Karpas-422 (cell line): ENCODE measurements around the gene TRIO. TPM values are rescaled to one million over a fixed set of nuclear protein-coding genes. Genes with fewer than 3 reads are reported as not detected.

Experiments used
- DNase-seq: peaks from one replicate; pipeline ENCODE4 v3.0.0-alpha.2; 2015
- H2AFZ ChIP-seq: fragments of 200-600 bp; sonication (generic); 2 replicates; pipeline ENCODE4 v1.6.1; 2014; ENCODE audit warnings: antibody characterized with exemption, low read length, mixed read lengths
- H3K27ac ChIP-seq: fragments of 200-600 bp; sonication (generic); 2 replicates; pipeline ENCODE4 v1.5.1; 2014; ENCODE audit warnings: mild to moderate bottlenecking, low read length, moderate library complexity
- H3K27me3 ChIP-seq: fragments of 200-600 bp; sonication (generic); 2 replicates; pipeline ENCODE4 v1.6.1; 2014; ENCODE audit warnings: low read length, mixed read lengths
- H3K36me3 ChIP-seq: fragments of 200-600 bp; sonication (generic); 2 replicates; pipeline ENCODE4 v1.6.1; 2014; ENCODE audit warnings: low read length, mixed read lengths; ENCODE audit not compliant: insufficient read depth
- H3K4me1 ChIP-seq: fragments of 200-600 bp; sonication (generic); 2 replicates; pipeline ENCODE4 v1.6.1; 2014; ENCODE audit warnings: mild to moderate bottlenecking, low read length, mixed read lengths
- H3K4me2 ChIP-seq: fragments of 200-600 bp; sonication (generic); 2 replicates; pipeline ENCODE4 v1.6.1; 2014; ENCODE audit warnings: low read length, low read depth, mild to moderate bottlenecking; ENCODE audit not compliant: poor library complexity, severe bottlenecking
- H3K4me3 ChIP-seq: fragments of 200-600 bp; sonication (generic); 2 replicates; pipeline ENCODE4 v1.5.1; 2014; ENCODE audit warnings: mild to moderate bottlenecking, antibody characterized with exemption, low read length, mixed read lengths
- H3K79me2 ChIP-seq: fragments of 200-600 bp; sonication (generic); 2 replicates; pipeline ENCODE4 v1.6.1; 2014; ENCODE audit warnings: mild to moderate bottlenecking, low read length, mixed read lengths
- H3K9ac ChIP-seq: fragments of 200-600 bp; sonication (generic); 2 replicates; pipeline ENCODE4 v1.6.0; 2014; ENCODE audit warnings: low read length
- H3K9me2 ChIP-seq: fragments of 200-600 bp; sonication (generic), shearing (Covaris generic); replicated peaks from 2 replicates; pipeline ENCODE4 v1.6.0; 2014; ENCODE audit warnings: mild to moderate bottlenecking, low read length, moderate library complexity; ENCODE audit not compliant: insufficient read depth
- H3K9me3 ChIP-seq: fragments of 300-700, 200-600 bp; sonication (generic); 2 replicates; pipeline ENCODE4 v1.6.1; 2014; ENCODE audit warnings: low read length, mixed read lengths
- H4K20me1 ChIP-seq: fragments of 200-600 bp; sonication (generic); 2 replicates; pipeline ENCODE4 v1.6.1; 2014; ENCODE audit warnings: mild to moderate bottlenecking, antibody characterized with exemption, low read length, low read depth; ENCODE audit not compliant: insufficient read depth
- total RNA-seq: library from RNA; depleted of rRNA; stranded (reverse); fragments of >200 nt; shearing (Covaris generic); gene quantifications from 2 replicates; pipeline ENCODE4 v1.2.3, GENCODE V29; 2014; ENCODE audit warnings: low replicate concordance

The TRIO gene
- total RNA-seq, 1 experiment from 2014 or later: 0.04 TPM

- Histone ChIP-seq H3K27ac (no peak overlapping the region), H3K9ac (no peak overlapping the region)
Observed at GRCh38 chr5:14223372-14223771, 80.2 kb downstream of the TRIO start.

GRCh38 chr5:14225173-14225834, 82.2 kb downstream of the TRIO start:
- no peak overlapping the region for H3K27ac ChIP-seq
- DNase-seq: no peak
- no peaks in the 10 kb centered on the region for H4K20me1 ChIP-seq
- H3K9me2 ChIP-seq: no peaks in the 10 kb centered on the region
- no peaks in the 10 kb centered on the region for H3K9me3 ChIP-seq
- no peak overlapping the region for H2AFZ ChIP-seq
- no peaks in the 10 kb centered on the region for H3K27me3 ChIP-seq
- H3K4me2 ChIP-seq: no peak overlapping the region
- H3K4me1 ChIP-seq: no peaks in the 10 kb centered on the region
- H3K9ac ChIP-seq: no peak overlapping the region
- H3K79me2 ChIP-seq: no peaks in the 10 kb centered on the region
- no peak overlapping the region for H3K4me3 ChIP-seq
- H3K36me3 ChIP-seq: no peaks in the 10 kb centered on the region

More at GRCh38 chr5:14223372-14223771, 80.2 kb downstream of the TRIO start:
- no peak overlapping the region for H3K4me2 ChIP-seq
- H3K36me3 ChIP-seq: no peaks in the 10 kb centered on the region
- no peaks in the 10 kb centered on the region for H3K9me3 ChIP-seq
- H3K4me3 ChIP-seq: no peak overlapping the region
- H2AFZ ChIP-seq: no peak overlapping the region
- H3K9me2 ChIP-seq: no peaks in the 10 kb centered on the region
- H3K4me1 ChIP-seq: no peaks in the 10 kb centered on the region
- no peaks in the 10 kb centered on the region for H4K20me1 ChIP-seq
- H3K79me2 ChIP-seq: no peaks in the 10 kb centered on the region
- H3K27me3 ChIP-seq: no peaks in the 10 kb centered on the region
- no peak for DNase-seq

GRCh38 chr5:14226149-14226548, 83.0 kb downstream of the TRIO start:
- Histone ChIP-seq H3K79me2 (no peaks in the 10 kb centered on the region), H3K27me3 (no peaks in the 10 kb centered on the region), H3K4me2 (no peak overlapping the region)

GRCh38 chr5:14226554-14226953, 83.4 kb downstream of the TRIO start:
- no peak for DNase-seq
- H3K36me3 ChIP-seq: no peaks in the 10 kb centered on the region
- H3K4me2 ChIP-seq: no peak overlapping the region
- H3K27ac ChIP-seq: no peak overlapping the region
- no peaks in the 10 kb centered on the region for H3K27me3 ChIP-seq
- H2AFZ ChIP-seq: no peak overlapping the region
- H3K9me2 ChIP-seq: no peaks in the 10 kb centered on the region
- H3K4me3 ChIP-seq: no peak overlapping the region
- H3K9me3 ChIP-seq: no peaks in the 10 kb centered on the region
- no peak overlapping the region for H3K9ac ChIP-seq
- H3K79me2 ChIP-seq: no peaks in the 10 kb centered on the region
- no peaks in the 10 kb centered on the region for H4K20me1 ChIP-seq
- no peaks in the 10 kb centered on the region for H3K4me1 ChIP-seq

More at GRCh38 chr5:14226149-14226548, 83.0 kb downstream of the TRIO start:
- H3K4me3 ChIP-seq: no peak overlapping the region
- H3K9ac ChIP-seq: no peak overlapping the region
- H4K20me1 ChIP-seq: no peaks in the 10 kb centered on the region
- no peak for DNase-seq
- H3K36me3 ChIP-seq: no peaks in the 10 kb centered on the region
- no peak overlapping the region for H2AFZ ChIP-seq
- H3K27ac ChIP-seq: no peak overlapping the region
- no peaks in the 10 kb centered on the region for H3K9me3 ChIP-seq
- H3K9me2 ChIP-seq: no peaks in the 10 kb centered on the region
- H3K4me1 ChIP-seq: no peaks in the 10 kb centered on the region

GRCh38 chr5:14226992-14227391, 83.8 kb downstream of the TRIO start:
- H3K36me3 ChIP-seq: no peaks in the 10 kb centered on the region
- H3K9me2 ChIP-seq: no peaks in the 10 kb centered on the region
- H3K4me3 ChIP-seq: no peak overlapping the region
- H3K9me3 ChIP-seq: no peaks in the 10 kb centered on the region
- no peaks in the 10 kb centered on the region for H3K4me1 ChIP-seq
- H3K79me2 ChIP-seq: no peaks in the 10 kb centered on the region
- no peak overlapping the region for H3K9ac ChIP-seq
- no peak overlapping the region for H2AFZ ChIP-seq
- H3K4me2 ChIP-seq: no peak overlapping the region
- no peak for DNase-seq
- no peaks in the 10 kb centered on the region for H3K27me3 ChIP-seq
- H4K20me1 ChIP-seq: no peaks in the 10 kb centered on the region
- H3K27ac ChIP-seq: no peak overlapping the region

GRCh38 chr5:14227513-14227912, 84.4 kb downstream of the TRIO start:
- no peak for DNase-seq
- H3K79me2 ChIP-seq: no peaks in the 10 kb centered on the region

GRCh38 chr5:14228219-14228618, 85.1 kb downstream of the TRIO start:
- H3K9me2 ChIP-seq: no peaks in the 10 kb centered on the region
- H3K36me3 ChIP-seq: no peaks in the 10 kb centered on the region
- H3K9me3 ChIP-seq: no peaks in the 10 kb centered on the region
- H3K4me2 ChIP-seq: no peak overlapping the region
- H3K27me3 ChIP-seq: no peaks in the 10 kb centered on the region
- no peak for DNase-seq
- H3K9ac ChIP-seq: no peak overlapping the region
- H4K20me1 ChIP-seq: no peaks in the 10 kb centered on the region
- no peaks in the 10 kb centered on the region for H3K79me2 ChIP-seq
- H3K4me3 ChIP-seq: no peak overlapping the region
- no peaks in the 10 kb centered on the region for H3K4me1 ChIP-seq
- H3K27ac ChIP-seq: no peak overlapping the region
- H2AFZ ChIP-seq: no peak overlapping the region

More at GRCh38 chr5:14227513-14227912, 84.4 kb downstream of the TRIO start:
- Histone ChIP-seq H3K9me2 (no peaks in the 10 kb centered on the region), H3K4me1 (no peaks in the 10 kb centered on the region), H3K27ac (no peak overlapping the region), H3K36me3 (no peaks in the 10 kb centered on the region), H4K20me1 (no peaks in the 10 kb centered on the region), H2AFZ (no peak overlapping the region), H3K4me3 (no peak overlapping the region), H3K9ac (no peak overlapping the region), H3K9me3 (no peaks in the 10 kb centered on the region), H3K27me3 (no peaks in the 10 kb centered on the region), H3K4me2 (no peak overlapping the region)

GRCh38 chr5:14229181-14229580, 86.0 kb downstream of the TRIO start:
- DNase-seq: no peak

More at GRCh38 chr5:14229181-14229580, 86.0 kb downstream of the TRIO start:
- Histone ChIP-seq H4K20me1 (no peaks in the 10 kb centered on the region), H3K27ac (no peak overlapping the region), H3K9me3 (no peaks in the 10 kb centered on the region), H3K27me3 (no peaks in the 10 kb centered on the region), H3K9ac (no peak overlapping the region), H3K36me3 (no peaks in the 10 kb centered on the region), H3K4me1 (no peaks in the 10 kb centered on the region), H3K4me3 (no peak overlapping the region), H3K79me2 (no peaks in the 10 kb centered on the region), H3K4me2 (no peak overlapping the region), H3K9me2 (no peaks in the 10 kb centered on the region), H2AFZ (no peak overlapping the region)
